Breast epithelium (tissue), 3 donors: ENCODE data around the gene SRRM2.

Experiments used
- CTCF ChIP-seq, 3 donors: fragments of 450-650 bp; IDR thresholded peaks; one replicate each; pipeline ENCODE4 v1.5.1; 2016 to 2017; ENCODE audit warnings: antibody characterized with exemption in 3 of 3, mild to moderate bottlenecking in 3 of 3, moderate library complexity in 3 of 3
- POLR2A ChIP-seq: fragments of 450-650 bp; IDR thresholded peaks from one replicate; pipeline ENCODE4 v1.6.1; 2016; ENCODE audit warnings: antibody characterized with exemption, mild to moderate bottlenecking, moderate library complexity
- POLR2AphosphoS5 ChIP-seq, 3 donors: sonication (generic); formaldehyde crosslinking; IDR thresholded peaks; one replicate each; pipeline ENCODE4 v1.6.1; 2017; ENCODE audit warnings: antibody characterized with exemption in 3 of 3

GRCh38 chr16:2804728-2805127 lies 52.3 kb downstream of the SRRM2 start:
- TF ChIP-seq POLR2A (no peak), POLR2AphosphoS5 (IDR thresholded peaks at IDR 0.05) (no peak), CTCF (IDR thresholded peaks at IDR 0.05) (no peak)
